NCI-H2227 (cell line): ENCODE measurements around the gene PTPRJ.

ENCODE experiments used
- DNase-seq: peaks from one replicate; lab custom pipeline; 2025; ENCODE audit not compliant: unreplicated experiment; lab: John Stamatoyannopoulos, UW

The PTPRJ gene

GRCh38 chr11:48090174-48090573 lies 109.8 kb downstream of the PTPRJ start:
- no peak for DNase-seq

GRCh38 chr11:48091426-48092102 lies 111.2 kb downstream of the PTPRJ start:
- no peak for DNase-seq

DNA sequence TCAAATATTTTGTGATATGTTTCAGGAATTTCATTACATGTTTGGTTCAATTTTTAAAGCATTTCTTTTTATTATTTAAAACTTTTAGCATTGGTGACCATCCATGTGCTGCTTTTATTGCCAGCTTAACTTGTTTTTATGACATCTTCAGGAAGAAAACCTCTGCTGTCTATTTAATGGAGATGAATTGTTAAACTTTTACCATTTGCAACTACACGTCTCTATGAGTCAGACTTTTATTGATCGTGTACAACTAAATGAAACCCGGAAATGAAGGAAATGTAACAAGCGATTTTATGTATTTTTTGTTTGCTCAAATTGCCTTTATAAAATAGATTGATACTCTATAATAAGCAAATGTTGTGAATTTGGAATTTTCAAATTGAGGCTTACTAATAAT lies 113.0 kb downstream of the PTPRJ start:
- no peak for DNase-seq

DNA sequence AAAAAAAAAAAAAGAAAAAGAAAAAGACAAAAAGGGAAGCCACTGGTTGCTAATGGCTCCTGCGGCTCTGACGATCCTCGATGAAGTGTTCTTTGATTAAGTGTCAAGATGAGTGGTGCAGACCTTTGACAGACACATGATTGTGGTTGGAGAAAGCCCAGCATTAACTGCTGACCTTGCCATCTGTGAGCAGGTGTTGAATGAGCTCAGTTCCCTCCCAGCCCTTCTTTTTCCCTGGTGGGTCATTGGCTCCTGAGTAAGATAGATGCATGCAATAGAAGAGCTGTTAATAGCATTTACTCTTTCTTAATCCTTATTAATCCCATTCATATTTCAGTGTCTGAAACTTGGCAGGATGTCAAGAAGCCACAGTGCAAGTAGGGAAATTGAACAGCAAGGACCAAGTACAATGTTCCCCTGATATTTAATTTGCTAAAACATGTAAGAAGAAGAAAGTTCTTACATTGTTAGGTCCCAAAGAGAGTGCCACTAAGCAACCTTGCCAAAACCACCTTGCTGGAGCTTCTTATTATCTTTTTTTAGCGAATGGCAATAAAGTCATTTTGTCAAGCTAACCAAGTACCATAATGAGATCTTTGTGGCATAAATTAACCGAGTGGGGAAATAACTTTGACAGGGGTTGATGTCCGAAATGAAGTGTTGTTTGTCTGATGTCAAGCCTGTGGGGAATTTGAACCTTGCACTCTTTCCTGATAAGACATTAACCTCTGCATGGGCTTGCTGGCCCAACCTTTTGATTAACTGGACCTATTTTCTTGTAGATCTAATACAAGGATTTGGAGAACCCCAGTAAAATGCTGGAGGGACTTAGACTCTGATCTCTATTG lies 113.7 kb downstream of the PTPRJ start:
- DNase-seq = peak; percentile 91

- DNase-seq = no peak
These were observed 114.4 kb downstream of the PTPRJ start for GRCh38 chr11:48094643-48095339.

GRCh38 chr11:48095779-48096470 lies 115.6 kb downstream of the PTPRJ start:
- DNase-seq = no peak

DNA sequence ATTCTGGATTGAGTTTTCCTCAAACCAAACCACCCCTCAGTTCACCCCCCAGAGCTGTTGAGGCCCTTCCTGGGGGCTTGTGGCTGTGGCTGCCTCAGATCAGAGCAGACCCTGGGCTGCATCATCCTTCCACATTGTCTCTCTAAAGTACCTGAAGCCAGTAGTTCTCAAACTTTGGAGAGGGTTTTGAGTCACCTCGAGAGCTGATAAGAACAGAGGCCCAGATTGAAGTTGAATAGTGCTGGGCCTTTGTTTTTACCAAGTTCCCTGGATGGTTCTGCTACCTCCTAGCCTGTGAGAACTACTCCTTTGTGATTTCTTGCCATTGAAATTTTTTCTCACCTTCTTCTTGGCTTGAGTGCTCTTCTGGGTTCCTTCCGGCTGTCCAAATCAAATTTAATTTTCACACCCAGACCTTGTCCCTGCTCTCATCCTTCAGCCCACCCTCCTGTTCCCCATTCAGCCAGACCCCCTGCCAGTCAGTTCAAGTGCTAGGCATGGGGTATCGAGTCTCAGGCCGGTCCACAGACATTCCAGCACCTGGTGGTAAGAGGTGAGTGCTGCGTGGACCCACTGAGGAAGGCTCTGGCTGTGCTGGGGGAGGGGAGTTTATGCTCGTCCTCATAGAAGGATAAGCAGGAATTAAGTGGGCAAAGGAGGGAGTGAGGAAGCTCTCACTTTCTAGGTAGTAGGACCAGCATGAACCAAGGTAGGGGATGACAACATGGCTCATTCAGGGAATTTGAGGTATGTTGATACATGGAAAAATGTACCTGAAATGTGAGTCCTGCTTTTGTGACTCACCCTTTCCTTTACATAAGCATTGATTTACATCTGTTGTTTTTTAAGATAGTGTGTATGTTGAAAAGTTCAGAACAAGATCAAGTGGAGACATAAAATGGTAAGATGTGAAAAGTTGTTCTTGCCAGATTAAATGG lies 116.5 kb downstream of the PTPRJ start:
- no peak for DNase-seq

GRCh38 chr11:48098024-48098423 lies 117.7 kb downstream of the PTPRJ start:
- DNase-seq = no peak

DNA sequence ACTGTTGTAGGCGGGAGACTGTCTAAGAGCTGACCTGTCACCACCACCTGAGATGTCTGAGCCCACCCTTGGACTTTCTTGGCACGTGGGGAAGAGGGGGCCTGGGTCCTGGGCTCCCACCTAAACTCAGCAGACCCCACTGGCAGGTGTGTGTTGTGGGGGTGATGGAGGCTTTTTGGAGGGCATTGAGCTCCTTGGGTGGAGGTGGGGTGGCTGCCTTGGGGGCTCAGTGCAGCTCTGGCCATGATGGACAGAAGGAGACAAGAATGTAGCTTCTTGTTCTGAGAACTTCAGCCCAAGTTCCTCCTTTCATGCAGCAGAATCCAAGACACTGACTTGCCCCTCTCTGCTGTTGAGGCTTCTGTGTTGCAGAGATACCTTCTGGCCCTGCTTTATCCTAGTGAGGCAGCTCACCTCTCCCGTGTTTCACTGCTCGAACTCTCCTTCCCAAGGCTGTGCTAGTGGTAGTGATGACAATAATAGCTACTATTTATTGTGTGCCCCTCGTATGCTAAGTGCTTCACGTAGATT lies 119.6 kb downstream of the PTPRJ start:
- no peak for DNase-seq

GRCh38 chr11:48101044-48101733 lies 120.8 kb downstream of the PTPRJ start:
- DNase-seq = no peak

GRCh38 chr11:48101958-48102357 lies 121.6 kb downstream of the PTPRJ start:
- peak; percentile 30 for DNase-seq

DNA sequence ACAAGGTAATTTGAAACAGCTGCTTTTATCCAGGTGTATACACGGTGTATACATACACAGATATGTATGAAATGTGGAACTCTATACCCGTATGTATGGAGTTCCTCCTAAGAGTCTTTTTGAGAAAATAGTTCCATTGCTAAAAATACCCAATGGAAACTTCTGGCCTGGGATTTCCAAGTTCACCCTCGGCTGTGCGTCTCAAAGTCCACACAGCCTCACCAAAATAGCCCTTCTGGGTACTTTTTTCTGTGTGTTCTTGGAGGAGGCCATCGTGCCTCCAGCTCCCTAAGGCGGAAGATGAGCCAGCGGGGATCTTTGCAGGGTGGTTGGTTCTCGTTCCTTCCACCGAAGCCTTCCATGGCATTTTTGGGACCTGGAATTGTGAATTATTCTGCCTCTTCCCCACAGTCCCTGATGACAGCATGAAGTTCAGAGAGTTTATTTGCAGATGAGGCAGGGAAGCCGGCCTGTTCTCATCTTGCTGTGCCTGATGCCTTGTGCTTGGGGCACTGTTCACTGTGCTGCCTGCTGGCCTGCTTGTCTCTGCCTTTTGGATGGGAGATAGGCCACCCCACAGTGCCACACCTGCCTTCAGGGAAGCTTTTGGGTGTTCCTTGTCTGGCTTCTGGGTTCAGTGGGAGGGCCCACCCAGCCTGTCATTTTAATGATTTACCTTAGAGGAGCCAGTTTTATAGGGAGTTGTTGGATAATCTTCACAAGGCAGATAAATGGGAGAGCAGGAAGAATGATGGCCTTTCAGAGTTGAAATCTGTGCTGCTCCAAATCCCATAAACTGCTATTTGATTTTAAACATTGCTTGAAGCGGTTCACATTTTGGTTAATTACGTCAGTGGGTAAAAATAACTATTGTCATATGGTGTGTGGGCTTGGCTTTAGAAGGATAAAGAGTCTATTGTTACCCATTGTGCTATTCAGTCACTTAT lies 123.5 kb downstream of the PTPRJ start:
- no peak for DNase-seq

DNA sequence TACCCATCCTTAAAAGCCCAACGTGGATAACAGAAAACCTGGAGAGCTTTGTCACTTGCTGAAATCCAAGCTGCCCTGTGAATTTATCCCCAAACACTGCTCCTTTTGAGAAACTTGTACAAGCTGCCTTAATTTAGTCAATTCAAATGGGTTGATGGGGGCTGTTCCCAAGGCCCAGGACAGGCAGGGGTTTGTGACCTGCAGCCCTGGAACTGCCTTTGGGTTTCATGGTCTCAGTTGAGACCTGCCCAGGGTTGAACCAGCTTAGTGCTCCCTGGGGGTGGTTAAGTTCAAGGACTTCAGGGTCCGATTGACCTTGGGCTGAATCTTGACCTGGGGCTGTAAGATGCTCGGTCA lies 124.2 kb downstream of the PTPRJ start:
- DNase-seq = no peak

- no peak for DNase-seq
These were observed 125.0 kb downstream of the PTPRJ start for GRCh38 chr11:48105096-48105990.

GRCh38 chr11:48106166-48106565 lies 125.8 kb downstream of the PTPRJ start:
- no peak for DNase-seq

DNA sequence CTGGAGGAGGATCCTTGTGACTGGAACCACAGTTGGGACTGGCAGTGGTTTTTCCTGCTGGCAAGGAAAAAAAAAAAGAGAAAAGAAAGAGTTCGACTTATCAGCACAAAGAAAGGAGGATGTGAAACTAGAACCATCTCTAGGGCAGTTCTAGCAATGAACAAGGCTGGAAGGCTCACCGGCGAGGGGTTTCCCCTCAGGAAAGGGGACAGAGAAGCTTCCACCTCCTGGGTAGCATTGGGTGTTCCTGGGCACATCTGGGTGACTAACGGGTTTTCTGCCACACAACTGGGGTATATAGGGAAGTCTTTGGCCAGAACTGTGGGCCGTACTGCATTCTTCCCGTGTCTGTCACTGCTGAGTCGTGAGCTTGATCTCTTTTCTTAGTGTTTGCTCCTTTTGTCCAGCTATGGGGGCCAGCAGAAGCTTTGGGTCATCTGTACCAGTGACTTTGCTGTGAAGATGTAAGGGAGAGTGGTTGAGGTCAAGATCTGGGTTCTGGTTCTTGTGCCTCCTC lies 126.9 kb downstream of the PTPRJ start:
- no peak for DNase-seq
